GM13977 (cell line): ENCODE measurements around the gene PALLD.

Experiments used
- DNase-seq: peaks from one replicate; pipeline ENCODE4 v3.0.0; 2012; ENCODE audit warnings: low spot score
- CTCF ChIP-seq: IDR thresholded peaks from 2 replicates; pipeline ENCODE4 v1.5.1; 2012; ENCODE audit warnings: mild to moderate bottlenecking, control low read depth; ENCODE audit not compliant: insufficient read depth; ENCODE audit errors: extremely low read depth, missing control alignments
- in situ Hi-C: fragments of 300-500 bp; cut with MboI; formaldehyde crosslinking; loops from one replicate; pipeline ENCODE4 v1.12.0; 2022; ENCODE audit warnings: low sequenced_read_pairs, low pct_unique_long_range_greater_than_20kb, mixed read lengths, inconsistent platforms; ENCODE audit not compliant: unreplicated experiment

Gene PALLD

GRCh38 chr4:168689791-168690190 lies 192.9 kb downstream of the PALLD start:
- TF ChIP-seq CTCF = no peak
- in situ Hi-C loops = no loop called here
- no peak for DNase-seq

GRCh38 chr4:168690199-168690598 lies 193.3 kb downstream of the PALLD start:
- in situ Hi-C loops = no loop called here
- no peak for DNase-seq
- no peak for TF ChIP-seq CTCF

- DNase-seq = no peak
- in situ Hi-C loops = no loop called here
- TF ChIP-seq CTCF = no peak
These were observed 194.9 kb downstream of the PALLD start for GRCh38 chr4:168691631-168692369.

GRCh38 chr4:168693750-168694490 lies 197.1 kb downstream of the PALLD start:
- in situ Hi-C loops = no loop called here
- no peak for TF ChIP-seq CTCF
- DNase-seq = no peak

GRCh38 chr4:168694667-168695066 lies 197.8 kb downstream of the PALLD start:
- no peak for TF ChIP-seq CTCF
- in situ Hi-C loops = no loop called here
- no peak for DNase-seq

GRCh38 chr4:168695288-168695687 lies 198.4 kb downstream of the PALLD start:
- no peak for DNase-seq
- no peak for TF ChIP-seq CTCF
- in situ Hi-C loops = no loop called here
